H1 (cell line): ENCODE measurements around the gene FOXB1.

ENCODE experiments used
- BCL11A ChIP-seq, 2 experiments: IDR thresholded peaks; one replicate each; pipeline ENCODE4 v1.6.1; 2011; ENCODE audit warnings: low read depth in 2 of 2, low read length in 2 of 2, mild to moderate bottlenecking in 2 of 2
- CHD7 ChIP-seq: fragments of 300-600 bp; sonication (generic); IDR thresholded peaks from 2 replicates; pipeline ENCODE4 v1.7.1; 2012; ENCODE audit warnings: low read length, moderate library complexity, mild to moderate bottlenecking, inconsistent platforms; ENCODE audit not compliant: insufficient replicate concordance
- EP300 ChIP-seq, 2 experiments: IDR thresholded peaks; 1 replicate in 1 of 2; 2 replicates in 1 of 2; pipeline ENCODE4 v1.6.1; 2011 to 2012; ENCODE audit warnings: low read depth in 2 of 2, low read length in 2 of 2, mild to moderate bottlenecking in 2 of 2, borderline replicate concordance in 1 of 2, inconsistent platforms in 1 of 2, moderate library complexity in 1 of 2
- JUND ChIP-seq: IDR thresholded peaks from 2 replicates; pipeline ENCODE4 v1.6.1; 2011; ENCODE audit warnings: mild to moderate bottlenecking, improper control_type of control experiment, low read length
- KDM4A ChIP-seq: IDR thresholded peaks from one replicate; pipeline ENCODE4 v1.7.1; 2012; ENCODE audit warnings: low read depth, mild to moderate bottlenecking, moderate library complexity, low read length, inconsistent platforms; ENCODE audit not compliant: severe bottlenecking
- MAX ChIP-seq: IDR thresholded peaks from 2 replicates; pipeline ENCODE4 v1.6.1; 2012; ENCODE audit warnings: inconsistent platforms
- RAD21 ChIP-seq, 2 experiments: IDR thresholded peaks in 1 of 2; conservative IDR thresholded peaks in 1 of 2; 2 replicates each; pipeline ENCODE4 v1.6.1; 2011; ENCODE audit warnings: low read depth in 2 of 2, low read length in 2 of 2, improper control_type of control experiment in 1 of 2, inconsistent platforms in 1 of 2, mild to moderate bottlenecking in 1 of 2, moderate library complexity in 1 of 2
- TEAD4 ChIP-seq: IDR thresholded peaks from 2 replicates; pipeline ENCODE4 v1.6.1; 2012; ENCODE audit warnings: low read depth, low read length, inconsistent platforms, mixed read lengths
- TF ChIP-seq, protein P1 (sequence below), 3 experiments: IDR thresholded peaks; 1 replicate in 2 of 3; 2 replicates in 1 of 3; pipeline versions ENCODE4 v1.5.1 to v1.6.1; 2011; ENCODE audit warnings: low read length in 3 of 3, mild to moderate bottlenecking in 3 of 3, inconsistent platforms in 2 of 3, low read depth in 1 of 3, moderate library complexity in 1 of 3; ENCODE audit not compliant: insufficient read depth in 1 of 3; ENCODE audit errors: control extremely low read depth in 1 of 3

- no peak for TF ChIP-seq RAD21 (IDR thresholded peaks at IDR 0.05 in 1 of 2, conservative IDR thresholded peaks at IDR 0.05 in 1 of 2; ENCODE audit: low read depth in 2 of 2, low read length in 2 of 2)
- TF ChIP-seq MAX, result no peak
- no peak for TF ChIP-seq EP300 (IDR thresholded peaks at IDR 0.05; ENCODE audit: borderline replicate concordance in 1 of 2, low read depth in 2 of 2, low read length in 2 of 2)
- TF ChIP-seq, protein P1, sequence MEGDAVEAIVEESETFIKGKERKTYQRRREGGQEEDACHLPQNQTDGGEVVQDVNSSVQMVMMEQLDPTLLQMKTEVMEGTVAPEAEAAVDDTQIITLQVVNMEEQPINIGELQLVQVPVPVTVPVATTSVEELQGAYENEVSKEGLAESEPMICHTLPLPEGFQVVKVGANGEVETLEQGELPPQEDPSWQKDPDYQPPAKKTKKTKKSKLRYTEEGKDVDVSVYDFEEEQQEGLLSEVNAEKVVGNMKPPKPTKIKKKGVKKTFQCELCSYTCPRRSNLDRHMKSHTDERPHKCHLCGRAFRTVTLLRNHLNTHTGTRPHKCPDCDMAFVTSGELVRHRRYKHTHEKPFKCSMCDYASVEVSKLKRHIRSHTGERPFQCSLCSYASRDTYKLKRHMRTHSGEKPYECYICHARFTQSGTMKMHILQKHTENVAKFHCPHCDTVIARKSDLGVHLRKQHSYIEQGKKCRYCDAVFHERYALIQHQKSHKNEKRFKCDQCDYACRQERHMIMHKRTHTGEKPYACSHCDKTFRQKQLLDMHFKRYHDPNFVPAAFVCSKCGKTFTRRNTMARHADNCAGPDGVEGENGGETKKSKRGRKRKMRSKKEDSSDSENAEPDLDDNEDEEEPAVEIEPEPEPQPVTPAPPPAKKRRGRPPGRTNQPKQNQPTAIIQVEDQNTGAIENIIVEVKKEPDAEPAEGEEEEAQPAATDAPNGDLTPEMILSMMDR (IDR thresholded peaks at IDR 0.05; ENCODE audit: control extremely low read depth in 1 of 3, insufficient read depth in 1 of 3, low read depth in 1 of 3, low read length in 3 of 3), result no peak
- no peak for TF ChIP-seq TEAD4
- TF ChIP-seq KDM4A, result no peak
- no peak for TF ChIP-seq CHD7
- no peak for TF ChIP-seq BCL11A (IDR thresholded peaks at IDR 0.05; ENCODE audit: low read depth in 2 of 2, low read length in 2 of 2)
- no peak for TF ChIP-seq JUND
Measured at GRCh38 chr15:60020736-60021135, 16.6 kb downstream of the FOXB1 start.
